Mononuclear cell (primary cell): ENCODE data around the gene SPA17. TPM values are rescaled to one million over a fixed set of nuclear protein-coding genes. Genes with fewer than 3 reads are reported as not detected.

Experiments used
- H3K27me3 ChIP-seq: 2 replicates; pipeline ENCODE4 v1.6.0; 2011; ENCODE audit warnings: low read length, control low read depth; ENCODE audit not compliant: insufficient read depth
- H3K4me1 ChIP-seq: 2 replicates; pipeline ENCODE4 v1.5.1; 2011; ENCODE audit warnings: mild to moderate bottlenecking, low read length, control low read depth; ENCODE audit not compliant: insufficient read depth
- H3K4me3 ChIP-seq: 2 replicates; pipeline ENCODE4 v1.5.1; 2011; ENCODE audit warnings: mild to moderate bottlenecking, low read length, moderate library complexity
- H3K9me3 ChIP-seq: 2 replicates; pipeline ENCODE4 v1.5.1; 2011; ENCODE audit warnings: low read depth, mild to moderate bottlenecking, control low read depth, low read length
- total RNA-seq: library from RNA; depleted of rRNA; stranded (reverse); fragments of >200 nt; gene quantifications from one replicate; pipeline ENCODE4 v1.2.3, GENCODE V29; 2012

The SPA17 gene
- total RNA-seq, 1 donor = 1.7 TPM

- H3K9me3 ChIP-seq = no peaks in the 10 kb centered on the region
- H3K27me3 ChIP-seq = no peaks in the 10 kb centered on the region
- H3K4me1 ChIP-seq = peaks cover 4% of the 10 kb centered on the region
- H3K4me3 ChIP-seq = no peak overlapping the region
These were observed 25.1 kb upstream of the SPA17 start for GRCh38 chr11:124648610-124649009.

- H3K9me3 ChIP-seq = no peaks in the 10 kb centered on the region
- no peak overlapping the region for H3K4me3 ChIP-seq
- no peaks in the 10 kb centered on the region for H3K27me3 ChIP-seq
- H3K4me1 ChIP-seq = no peaks in the 10 kb centered on the region
These were observed 16.7 kb upstream of the SPA17 start for GRCh38 chr11:124656774-124657630.

GRCh38 chr11:124657904-124658303 lies 15.8 kb upstream of the SPA17 start:
- no peaks in the 10 kb centered on the region for H3K4me1 ChIP-seq
- H3K9me3 ChIP-seq = no peaks in the 10 kb centered on the region
- no peak overlapping the region for H3K4me3 ChIP-seq
- H3K27me3 ChIP-seq = no peaks in the 10 kb centered on the region

- no peak overlapping the region for H3K4me3 ChIP-seq
- H3K27me3 ChIP-seq = no peaks in the 10 kb centered on the region
- no peaks in the 10 kb centered on the region for H3K9me3 ChIP-seq
- H3K4me1 ChIP-seq = no peaks in the 10 kb centered on the region
These were observed 15.2 kb upstream of the SPA17 start for GRCh38 chr11:124658501-124658900.

- Histone ChIP-seq H3K27me3 (no peaks in the 10 kb centered on the region), H3K4me3 (no peak overlapping the region), H3K4me1 (no peaks in the 10 kb centered on the region), H3K9me3 (no peaks in the 10 kb centered on the region)
These were observed 14.7 kb upstream of the SPA17 start for GRCh38 chr11:124658986-124659385.

- H3K4me1 ChIP-seq = no peaks in the 10 kb centered on the region
- no peaks in the 10 kb centered on the region for H3K9me3 ChIP-seq
- H3K4me3 ChIP-seq = no peak overlapping the region
- no peaks in the 10 kb centered on the region for H3K27me3 ChIP-seq
These were observed 12.2 kb upstream of the SPA17 start for GRCh38 chr11:124661553-124661952.

GRCh38 chr11:124662106-124662505 lies 11.6 kb upstream of the SPA17 start:
- Histone ChIP-seq H3K27me3 (no peaks in the 10 kb centered on the region), H3K4me3 (no peak overlapping the region), H3K4me1 (no peaks in the 10 kb centered on the region), H3K9me3 (no peaks in the 10 kb centered on the region)

- no peaks in the 10 kb centered on the region for H3K27me3 ChIP-seq
- H3K4me3 ChIP-seq = no peak overlapping the region
- H3K9me3 ChIP-seq = no peaks in the 10 kb centered on the region
- H3K4me1 ChIP-seq = no peaks in the 10 kb centered on the region
These were observed 9.8 kb upstream of the SPA17 start for GRCh38 chr11:124663861-124664260.

GRCh38 chr11:124667601-124668000 lies 6.1 kb upstream of the SPA17 start:
- H3K9me3 ChIP-seq = no peaks in the 10 kb centered on the region
- H3K4me3 ChIP-seq = no peak overlapping the region
- no peaks in the 10 kb centered on the region for H3K27me3 ChIP-seq
- H3K4me1 ChIP-seq = peaks cover 8% of the 10 kb centered on the region

GRCh38 chr11:124669193-124669592 lies 4.5 kb upstream of the SPA17 start:
- Histone ChIP-seq H3K9me3 (no peaks in the 10 kb centered on the region), H3K4me1 (peaks cover 18% of the 10 kb centered on the region), H3K4me3 (no peak overlapping the region), H3K27me3 (no peaks in the 10 kb centered on the region)

GRCh38 chr11:124670732-124671131 lies 3.0 kb upstream of the SPA17 start:
- Histone ChIP-seq H3K4me3 (no peak overlapping the region), H3K9me3 (no peaks in the 10 kb centered on the region), H3K4me1 (peaks cover 22% of the 10 kb centered on the region), H3K27me3 (no peaks in the 10 kb centered on the region)

- peak overlapping the region; percentile 63 for H3K4me3 ChIP-seq
- H3K9me3 ChIP-seq = no peaks in the 10 kb centered on the region
- H3K27me3 ChIP-seq = no peaks in the 10 kb centered on the region
- peaks cover 28% of the 10 kb centered on the region for H3K4me1 ChIP-seq
These were observed 1.0 kb upstream of the SPA17 start for GRCh38 chr11:124672536-124673215.

- H3K4me3 ChIP-seq = peak overlapping the region; percentile 63
- no peaks in the 10 kb centered on the region for H3K9me3 ChIP-seq
- H3K27me3 ChIP-seq = no peaks in the 10 kb centered on the region
- H3K4me1 ChIP-seq = peaks cover 28% of the 10 kb centered on the region
These were observed 439 bp downstream of the SPA17 start for GRCh38 chr11:124674168-124674517.

GRCh38 chr11:124674571-124674970 lies 867 bp downstream of the SPA17 start:
- peak overlapping the region; percentile 63 for H3K4me3 ChIP-seq
- peaks cover 28% of the 10 kb centered on the region for H3K4me1 ChIP-seq
- H3K27me3 ChIP-seq = no peaks in the 10 kb centered on the region
- H3K9me3 ChIP-seq = no peaks in the 10 kb centered on the region

GRCh38 chr11:124676386-124676785 lies 2.7 kb downstream of the SPA17 start:
- Histone ChIP-seq H3K27me3 (no peaks in the 10 kb centered on the region), H3K4me1 (peaks cover 21% of the 10 kb centered on the region), H3K4me3 (no peak overlapping the region), H3K9me3 (no peaks in the 10 kb centered on the region)

- Histone ChIP-seq H3K9me3 (peaks cover 18% of the 10 kb centered on the region), H3K27me3 (no peaks in the 10 kb centered on the region), H3K4me3 (no peak overlapping the region), H3K4me1 (peaks cover 12% of the 10 kb centered on the region)
These were observed 4.7 kb downstream of the SPA17 start for GRCh38 chr11:124678416-124678815.
